Nephron progenitor cell (in vitro differentiated cells): ENCODE results near the gene SERGEF.

Experiments used
- DNase-seq: peaks from one replicate; pipeline ENCODE4 v3.0.0; 2021
- H3K27ac Mint-ChIP-seq: 2 replicates; pipeline ENCODE4 v1.8.0; 2021; ENCODE audit warnings: mild to moderate bottlenecking, moderate library complexity, mixed read lengths
- H3K27me3 Mint-ChIP-seq: 2 replicates; pipeline ENCODE4 v1.8.0; 2021; ENCODE audit warnings: mild to moderate bottlenecking, low read depth, mixed read lengths; ENCODE audit not compliant: poor library complexity
- H3K36me3 Mint-ChIP-seq: 2 replicates; pipeline ENCODE4 v1.8.0; 2021; ENCODE audit warnings: low read depth, mixed read lengths
- H3K4me1 Mint-ChIP-seq: 2 replicates; pipeline ENCODE4 v1.8.0; 2021; ENCODE audit warnings: mixed read lengths
- H3K4me3 Mint-ChIP-seq: 2 replicates; pipeline ENCODE4 v1.8.0; 2021; ENCODE audit warnings: mild to moderate bottlenecking, moderate library complexity, mixed read lengths
- H3K9me3 Mint-ChIP-seq: 2 replicates; pipeline ENCODE4 v1.8.0; 2021; ENCODE audit warnings: mild to moderate bottlenecking, moderate library complexity, mixed read lengths
- TF ChIP-seq, protein P1 (sequence below): fragments of 200-600 bp; sonication (generic); IDR thresholded peaks from 2 replicates; pipeline ENCODE4 v1.5.0; 2021; ENCODE audit warnings: antibody characterized with exemption

Gene SERGEF

GRCh38 chr11:17796154-17796553, 216.7 kb downstream of the SERGEF start:
- Mint-ChIP-seq H3K36me3 (no peaks in the 10 kb centered on the region), H3K9me3 (no peaks in the 10 kb centered on the region), H3K27me3 (peaks cover 2% of the 10 kb centered on the region), H3K4me1 (no peaks in the 10 kb centered on the region), H3K27ac (no peak overlapping the region), H3K4me3 (no peak overlapping the region)
- DNase-seq: no peak
- TF ChIP-seq, protein P1, sequence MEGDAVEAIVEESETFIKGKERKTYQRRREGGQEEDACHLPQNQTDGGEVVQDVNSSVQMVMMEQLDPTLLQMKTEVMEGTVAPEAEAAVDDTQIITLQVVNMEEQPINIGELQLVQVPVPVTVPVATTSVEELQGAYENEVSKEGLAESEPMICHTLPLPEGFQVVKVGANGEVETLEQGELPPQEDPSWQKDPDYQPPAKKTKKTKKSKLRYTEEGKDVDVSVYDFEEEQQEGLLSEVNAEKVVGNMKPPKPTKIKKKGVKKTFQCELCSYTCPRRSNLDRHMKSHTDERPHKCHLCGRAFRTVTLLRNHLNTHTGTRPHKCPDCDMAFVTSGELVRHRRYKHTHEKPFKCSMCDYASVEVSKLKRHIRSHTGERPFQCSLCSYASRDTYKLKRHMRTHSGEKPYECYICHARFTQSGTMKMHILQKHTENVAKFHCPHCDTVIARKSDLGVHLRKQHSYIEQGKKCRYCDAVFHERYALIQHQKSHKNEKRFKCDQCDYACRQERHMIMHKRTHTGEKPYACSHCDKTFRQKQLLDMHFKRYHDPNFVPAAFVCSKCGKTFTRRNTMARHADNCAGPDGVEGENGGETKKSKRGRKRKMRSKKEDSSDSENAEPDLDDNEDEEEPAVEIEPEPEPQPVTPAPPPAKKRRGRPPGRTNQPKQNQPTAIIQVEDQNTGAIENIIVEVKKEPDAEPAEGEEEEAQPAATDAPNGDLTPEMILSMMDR: no peak

GRCh38 chr11:17794981-17795380, 217.9 kb downstream of the SERGEF start:
- TF ChIP-seq, protein P1: no peak
- Mint-ChIP-seq H3K4me3 (no peak overlapping the region), H3K27ac (no peak overlapping the region), H3K9me3 (no peaks in the 10 kb centered on the region), H3K27me3 (no peaks in the 10 kb centered on the region), H3K36me3 (no peaks in the 10 kb centered on the region), H3K4me1 (no peaks in the 10 kb centered on the region)
- DNase-seq: no peak

- no peaks in the 10 kb centered on the region for H3K36me3 Mint-ChIP-seq
- H3K4me1 Mint-ChIP-seq: no peaks in the 10 kb centered on the region
- no peak overlapping the region for H3K4me3 Mint-ChIP-seq
- DNase-seq: no peak
- H3K9me3 Mint-ChIP-seq: no peaks in the 10 kb centered on the region
- H3K27ac Mint-ChIP-seq: no peak overlapping the region
- H3K27me3 Mint-ChIP-seq: peaks cover 3% of the 10 kb centered on the region
- TF ChIP-seq, protein P1: no peak
Observed at GRCh38 chr11:17793642-17794170, 219.1 kb downstream of the SERGEF start.

GRCh38 chr11:17792161-17792560, 220.7 kb downstream of the SERGEF start:
- Mint-ChIP-seq H3K27ac (no peak overlapping the region), H3K36me3 (no peaks in the 10 kb centered on the region), H3K4me1 (peaks cover 5% of the 10 kb centered on the region), H3K4me3 (no peak overlapping the region), H3K9me3 (no peaks in the 10 kb centered on the region), H3K27me3 (peaks cover 3% of the 10 kb centered on the region)
- DNase-seq: no peak
- TF ChIP-seq, protein P1: no peak

- Mint-ChIP-seq H3K4me3 (no peak overlapping the region), H3K27ac (no peak overlapping the region), H3K27me3 (peaks cover 3% of the 10 kb centered on the region), H3K36me3 (no peaks in the 10 kb centered on the region), H3K9me3 (no peaks in the 10 kb centered on the region), H3K4me1 (peaks cover 13% of the 10 kb centered on the region)
- TF ChIP-seq, protein P1: no peak
- no peak for DNase-seq
Observed at GRCh38 chr11:17791144-17791543, 221.7 kb downstream of the SERGEF start.

- H3K27ac Mint-ChIP-seq: no peak overlapping the region
- peaks cover 3% of the 10 kb centered on the region for H3K27me3 Mint-ChIP-seq
- no peaks in the 10 kb centered on the region for H3K9me3 Mint-ChIP-seq
- DNase-seq: no peak
- no peaks in the 10 kb centered on the region for H3K36me3 Mint-ChIP-seq
- H3K4me1 Mint-ChIP-seq: peaks cover 16% of the 10 kb centered on the region
- H3K4me3 Mint-ChIP-seq: no peak overlapping the region
- TF ChIP-seq, protein P1: no peak
Observed at GRCh38 chr11:17790453-17790852, 222.4 kb downstream of the SERGEF start.
